Measurements from ENCODE around the gene CLDN22. TPM values are rescaled to one million over a fixed set of nuclear protein-coding genes. Genes with fewer than 3 reads are reported as not detected.

Gene CLDN22
- total RNA-seq, 3 donors from 2014 or later, result not detected

DNA sequence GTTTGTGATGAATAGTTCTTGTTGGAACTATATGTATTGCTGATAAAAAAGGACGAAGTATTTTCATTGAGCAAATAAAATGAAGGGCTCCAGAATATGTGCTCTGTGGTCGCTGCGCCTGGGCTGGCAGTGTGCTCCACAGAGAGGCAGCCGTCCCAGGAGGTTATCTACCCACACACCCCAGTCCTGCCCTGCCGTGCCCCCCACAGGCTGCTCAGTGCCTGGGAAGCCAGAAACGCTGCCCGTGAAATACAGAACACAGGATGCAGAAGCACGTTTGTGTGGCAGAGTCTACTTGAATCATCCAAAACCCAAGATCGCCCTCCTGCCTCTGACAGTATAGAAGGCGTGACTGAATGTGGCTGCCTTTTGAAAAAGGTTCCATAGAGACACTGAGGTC lies 1.4 kb downstream of the CLDN22 start:
- intact Hi-C loops (cut with DNase I, micrococcal nuclease), result no loop called here
- Histone ChIP-seq H3K36me3 (ENCODE audit: low read depth) (no peaks in the 10 kb centered on the region), H3K9me3 (no peaks in the 10 kb centered on the region), H3K4me3 (no peak overlapping the region), H3K4me1 (ENCODE audit: low read depth) (no peaks in the 10 kb centered on the region)
- ATAC-seq, result no peak
- TF ChIP-seq, protein P1, sequence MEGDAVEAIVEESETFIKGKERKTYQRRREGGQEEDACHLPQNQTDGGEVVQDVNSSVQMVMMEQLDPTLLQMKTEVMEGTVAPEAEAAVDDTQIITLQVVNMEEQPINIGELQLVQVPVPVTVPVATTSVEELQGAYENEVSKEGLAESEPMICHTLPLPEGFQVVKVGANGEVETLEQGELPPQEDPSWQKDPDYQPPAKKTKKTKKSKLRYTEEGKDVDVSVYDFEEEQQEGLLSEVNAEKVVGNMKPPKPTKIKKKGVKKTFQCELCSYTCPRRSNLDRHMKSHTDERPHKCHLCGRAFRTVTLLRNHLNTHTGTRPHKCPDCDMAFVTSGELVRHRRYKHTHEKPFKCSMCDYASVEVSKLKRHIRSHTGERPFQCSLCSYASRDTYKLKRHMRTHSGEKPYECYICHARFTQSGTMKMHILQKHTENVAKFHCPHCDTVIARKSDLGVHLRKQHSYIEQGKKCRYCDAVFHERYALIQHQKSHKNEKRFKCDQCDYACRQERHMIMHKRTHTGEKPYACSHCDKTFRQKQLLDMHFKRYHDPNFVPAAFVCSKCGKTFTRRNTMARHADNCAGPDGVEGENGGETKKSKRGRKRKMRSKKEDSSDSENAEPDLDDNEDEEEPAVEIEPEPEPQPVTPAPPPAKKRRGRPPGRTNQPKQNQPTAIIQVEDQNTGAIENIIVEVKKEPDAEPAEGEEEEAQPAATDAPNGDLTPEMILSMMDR (IDR thresholded peaks at IDR 0.05), result no peak
- DNase-seq, result no peak

DNA sequence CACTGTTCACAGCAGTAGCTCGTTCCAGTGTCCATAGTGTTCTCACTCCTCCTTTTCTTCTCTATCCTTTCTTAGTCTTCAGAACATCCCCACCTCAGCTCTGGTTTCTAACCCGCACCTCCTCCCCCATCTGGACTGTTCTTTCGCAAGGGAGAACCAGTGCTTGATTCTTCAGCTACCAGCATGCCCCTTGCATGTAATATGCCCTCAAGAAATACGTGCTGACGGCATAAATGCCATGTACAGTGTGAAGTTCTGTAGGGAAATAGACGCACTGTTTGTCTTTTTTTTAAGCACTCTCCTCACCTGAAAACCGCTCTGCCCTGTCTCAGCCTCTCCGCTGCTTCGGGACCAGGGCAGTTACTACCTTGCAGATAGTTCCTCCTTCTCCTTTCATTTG lies 5.3 kb downstream of the CLDN22 start:
- DNase-seq (no peak), ATAC-seq (no peak)
- Histone ChIP-seq H3K4me3 (no peak overlapping the region), H3K4me1 (ENCODE audit: low read depth) (no peaks in the 10 kb centered on the region), H3K9me3 (no peaks in the 10 kb centered on the region), H3K36me3 (ENCODE audit: low read depth) (no peaks in the 10 kb centered on the region)
- TF ChIP-seq, protein P1 (IDR thresholded peaks at IDR 0.05), result no peak
- intact Hi-C loops (cut with DNase I, micrococcal nuclease), result no loop called here

GRCh38 chr4:183314336-183314735 lies 5.7 kb downstream of the CLDN22 start:
- DNase-seq (no peak), ATAC-seq (no peak)
- H3K36me3 ChIP-seq (ENCODE audit: low read depth), result no peaks in the 10 kb centered on the region
- intact Hi-C loops (cut with DNase I, micrococcal nuclease), result no loop called here
- H3K4me1 ChIP-seq (ENCODE audit: low read depth), result no peaks in the 10 kb centered on the region
- TF ChIP-seq, protein P1 (IDR thresholded peaks at IDR 0.05), result no peak
- H3K4me3 ChIP-seq, result no peak overlapping the region
- H3K9me3 ChIP-seq, result no peaks in the 10 kb centered on the region

DNA sequence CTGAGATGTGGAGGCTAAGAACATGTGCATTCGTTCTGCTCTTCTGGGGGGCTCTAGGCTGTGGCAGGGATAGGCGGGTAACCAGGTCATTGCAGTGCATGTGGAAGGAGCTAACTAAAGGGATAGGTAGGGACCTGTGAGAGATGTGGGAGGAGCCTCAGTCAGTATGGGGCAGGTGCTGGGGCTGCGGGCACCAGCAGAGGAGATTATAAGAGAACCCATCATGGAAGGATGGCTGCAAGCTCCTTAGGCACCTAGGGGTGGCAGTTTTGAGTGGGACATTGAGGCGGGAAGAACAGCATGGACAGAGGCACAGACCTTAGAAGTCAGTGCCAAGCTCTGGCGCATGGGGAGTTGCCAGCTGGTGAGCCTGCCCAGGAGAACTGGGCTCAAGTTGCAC lies 7.2 kb downstream of the CLDN22 start:
- Histone ChIP-seq H3K36me3 (ENCODE audit: low read depth) (no peaks in the 10 kb centered on the region), H3K4me3 (no peak overlapping the region), H3K9me3 (no peaks in the 10 kb centered on the region), H3K4me1 (ENCODE audit: low read depth) (no peaks in the 10 kb centered on the region)
- no peak for DNase-seq
- intact Hi-C loops (cut with DNase I, micrococcal nuclease), result no loop called here
- ATAC-seq, result no peak
- TF ChIP-seq, protein P1 (IDR thresholded peaks at IDR 0.05), result no peak

DNA sequence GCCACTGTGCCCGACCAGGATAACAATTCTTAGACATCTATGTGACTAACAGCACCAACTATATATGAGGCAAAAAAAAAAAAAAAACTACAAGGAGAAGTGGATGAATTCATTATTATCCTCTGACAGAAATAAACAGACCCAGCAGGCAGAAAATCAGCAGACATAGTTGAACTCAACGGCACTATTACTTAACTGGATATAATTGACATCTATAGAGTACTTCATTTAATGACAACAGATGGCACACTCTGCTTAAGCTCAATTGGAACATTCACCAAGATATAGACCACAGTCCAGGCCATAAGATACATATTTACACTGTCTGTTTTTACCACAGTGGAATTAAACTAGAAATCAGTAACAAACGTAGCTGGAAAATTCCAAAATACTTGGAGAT lies 13.3 kb downstream of the CLDN22 start:
- ATAC-seq (no peak), DNase-seq (no peak)
- intact Hi-C loops (cut with DNase I, micrococcal nuclease), result no loop called here

More for the DNA sequence above, 13.3 kb downstream of the CLDN22 start:
- no peaks in the 10 kb centered on the region for H3K9me3 ChIP-seq
- no peak overlapping the region for H3K4me3 ChIP-seq
- no peaks in the 10 kb centered on the region for H3K36me3 ChIP-seq (ENCODE audit: low read depth)
- TF ChIP-seq, protein P1 (IDR thresholded peaks at IDR 0.05), result no peak
- H3K4me1 ChIP-seq (ENCODE audit: low read depth), result no peaks in the 10 kb centered on the region

Data from mucosa of descending colon (tissue), 3 donors.